IMR-90 (cell line): ENCODE data around the gene KCNT2. TPM values are rescaled to one million over a fixed set of nuclear protein-coding genes. Genes with fewer than 3 reads are reported as not detected.

ENCODE experiments used
- ATAC-seq: fragments of 200-7000 bp; cut with Tn5 transposase; 2 replicates; pipeline ENCODE4 v1.9.1; 2020; ENCODE audit warnings: low read depth, mild to moderate bottlenecking, moderate library complexity
- BruUV-seq: library from RNA; stranded (reverse); fragments of 400-500 nt; replicated peaks from 2 replicates; lab custom pipeline; 2021; lab: Mats Ljungman, UMichigan
- CTCF ChIA-PET: fragments of 300-600 bp; formaldehyde crosslinking; extraction: SDS; loops from one replicate; lab custom pipeline; 2021; ENCODE audit warnings: antibody characterized with exemption; lab: Yijun Ruan, JAX
- POLR2A ChIA-PET: fragments of 300-600 bp; sonication (Branson Sonifier 250); formaldehyde crosslinking; loops from one replicate; lab custom pipeline; 2022; ENCODE audit warnings: antibody characterized with exemption; ENCODE audit not compliant: unreplicated experiment; lab: Charles Lee
- DNase-seq: peaks from one replicate; pipeline ENCODE4 v3.0.0; 2013
- H2AFZ ChIP-seq: replicated peaks from 2 replicates; pipeline ENCODE3; 2013; ENCODE audit warnings: low read length, mild to moderate bottlenecking; ENCODE audit not compliant: poor library complexity
- H2AK5ac ChIP-seq: 2 replicates; pipeline ENCODE4 v1.6.1; 2013; ENCODE audit warnings: low read depth, low read length, inconsistent platforms
- H2AK9ac ChIP-seq: replicated peaks from 2 replicates; pipeline ENCODE3; 2013; ENCODE audit warnings: mild to moderate bottlenecking, low read depth, low read length, moderate library complexity; ENCODE audit not compliant: poor library complexity
- H2BK120ac ChIP-seq: 2 replicates; pipeline ENCODE4 v1.6.1; 2013; ENCODE audit warnings: low read depth, low read length, inconsistent platforms
- H2BK15ac ChIP-seq: 3 replicates; pipeline ENCODE4 v1.6.1; 2013; ENCODE audit warnings: low read depth, low read length, inconsistent platforms
- H2BK20ac ChIP-seq: 2 replicates; pipeline ENCODE4 v1.6.1; 2013; ENCODE audit warnings: low read depth, mild to moderate bottlenecking, inconsistent platforms, low read length, moderate library complexity
- H2BK5ac ChIP-seq: 2 replicates; pipeline ENCODE4 v1.6.1; 2013; ENCODE audit warnings: mild to moderate bottlenecking, low read depth, low read length, inconsistent platforms; ENCODE audit not compliant: poor library complexity, severe bottlenecking
- H3K14ac ChIP-seq: replicated peaks from 2 replicates; pipeline ENCODE4 v1.6.1; 2013; ENCODE audit warnings: low read depth, low read length, inconsistent platforms
- H3K18ac ChIP-seq: 2 replicates; pipeline ENCODE4 v1.6.1; 2013; ENCODE audit warnings: low read depth, low read length, control low read depth
- H3K23ac ChIP-seq: 2 replicates; pipeline ENCODE4 v1.6.1; 2013; ENCODE audit warnings: low read depth, low read length, inconsistent platforms
- H3K27ac ChIP-seq: 2 replicates; pipeline ENCODE4 v1.5.1; 2013; ENCODE audit warnings: mild to moderate bottlenecking, control low read depth, low read length; ENCODE audit not compliant: insufficient read depth
- H3K27me3 ChIP-seq: 2 replicates; pipeline ENCODE4 v1.6.1; 2013; ENCODE audit warnings: low read length; ENCODE audit not compliant: control insufficient read depth, insufficient read depth
- H3K36me3 ChIP-seq: 2 replicates; pipeline ENCODE4 v1.6.1; 2013; ENCODE audit warnings: low read length, mixed read lengths; ENCODE audit not compliant: control insufficient read depth, insufficient read depth
- H3K4ac ChIP-seq: 2 replicates; pipeline ENCODE4 v1.6.1; 2013; ENCODE audit warnings: low read depth, low read length, inconsistent platforms
- H3K4me1 ChIP-seq: 2 replicates; pipeline ENCODE4 v1.6.1; 2013; ENCODE audit warnings: low read length, mixed read lengths; ENCODE audit not compliant: control insufficient read depth, insufficient read depth
- H3K4me2 ChIP-seq: 2 replicates; pipeline ENCODE4 v1.6.1; 2013; ENCODE audit warnings: low read depth, mild to moderate bottlenecking, control low read depth, low read length, moderate library complexity
- H3K4me3 ChIP-seq: 2 replicates; pipeline ENCODE4 v1.5.1; 2013; ENCODE audit warnings: low read depth, mild to moderate bottlenecking, control low read depth, low read length, moderate library complexity; ENCODE audit not compliant: insufficient read depth
- H3K56ac ChIP-seq: 2 replicates; pipeline ENCODE4 v1.6.1; 2013; ENCODE audit warnings: low read length, inconsistent platforms; ENCODE audit not compliant: insufficient read depth; ENCODE audit errors: extremely low read depth
- H3K79me1 ChIP-seq, 2 experiments: 2 replicates each; pipeline ENCODE4 v1.6.1; 2013; ENCODE audit warnings: low read length in 2 of 2, inconsistent platforms in 1 of 2, low read depth in 1 of 2
- H3K9ac ChIP-seq: 2 replicates; pipeline ENCODE4 v1.6.1; 2013; ENCODE audit warnings: low read depth, low read length, control low read depth
- H3K9me1 ChIP-seq: 2 replicates; pipeline ENCODE4 v1.6.1; 2013; ENCODE audit warnings: low read length, inconsistent platforms; ENCODE audit not compliant: insufficient read depth
- H3K9me3 ChIP-seq: 2 replicates; pipeline ENCODE4 v1.6.1; 2013; ENCODE audit warnings: low read length; ENCODE audit not compliant: control insufficient read depth, insufficient read depth
- H4K20me1 ChIP-seq: 2 replicates; pipeline ENCODE4 v1.6.1; 2013; ENCODE audit warnings: low read length, inconsistent platforms; ENCODE audit not compliant: insufficient read depth
- H4K5ac ChIP-seq: 2 replicates; pipeline ENCODE4 v1.6.1; 2013; ENCODE audit warnings: mild to moderate bottlenecking, low read depth, low read length, control low read depth
- H4K8ac ChIP-seq, 2 experiments: 2 replicates each; pipeline ENCODE4 v1.6.1; 2013; ENCODE audit warnings: low read depth in 2 of 2, low read length in 2 of 2, control low read depth in 1 of 2, inconsistent platforms in 1 of 2
- H4K91ac ChIP-seq: 2 replicates; pipeline ENCODE4 v1.6.1; 2013; ENCODE audit warnings: low read depth, low read length, inconsistent platforms; ENCODE audit not compliant: insufficient read depth
- CHD1 ChIP-seq: IDR thresholded peaks from 2 replicates; pipeline ENCODE4 v1.6.1; 2012; ENCODE audit warnings: low read depth, low read length, improper control_type of control experiment
- CTCF ChIP-seq: conservative IDR thresholded peaks from 2 replicates; pipeline ENCODE4 v1.5.1; 2012; ENCODE audit warnings: mild to moderate bottlenecking, low read depth, low read length, improper control_type of control experiment
- FOS ChIP-seq: fragments of 150-350 bp; IDR thresholded peaks from 2 replicates; pipeline ENCODE4 v1.6.1; 2016; ENCODE audit warnings: low read depth, low read length
- MAFK ChIP-seq: IDR thresholded peaks from 2 replicates; pipeline ENCODE4 v1.6.1; 2012; ENCODE audit warnings: low read depth, low read length, improper control_type of control experiment
- MXI1 ChIP-seq: IDR thresholded peaks from 2 replicates; pipeline ENCODE4 v1.6.1; 2012; ENCODE audit warnings: low read depth, mild to moderate bottlenecking, low read length, moderate library complexity, borderline replicate concordance
- NFE2L2 ChIP-seq: fragments of 150-350 bp; IDR thresholded peaks from 2 replicates; pipeline ENCODE4 v1.6.1; 2016; ENCODE audit warnings: low read depth, mild to moderate bottlenecking, low read length
- POLR2A ChIP-seq: IDR thresholded peaks from 2 replicates; pipeline ENCODE4 v1.6.1; 2012; ENCODE audit warnings: mild to moderate bottlenecking, low read depth, low read length
- RCOR1 ChIP-seq: IDR thresholded peaks from 2 replicates; pipeline ENCODE4 v1.6.1; 2012; ENCODE audit warnings: mild to moderate bottlenecking, low read length, improper control_type of control experiment; ENCODE audit not compliant: insufficient replicate concordance
- SMC3 ChIP-seq: fragments of 150-350 bp; IDR thresholded peaks from 2 replicates; pipeline ENCODE4 v1.6.1; 2016; ENCODE audit warnings: low read depth, mild to moderate bottlenecking, antibody characterized with exemption, low read length, moderate library complexity
- WGBS, 2 experiments: methylation state at CpG; one replicate each; pipeline versions ENCODE4 v1.1.5 to v1.1.7; 2013; ENCODE audit warnings: missing lambda C conversion rate in 2 of 2; ENCODE audit not compliant: insufficient read length in 1 of 2; ENCODE audit errors: extremely low coverage in 2 of 2; 5-methylcytosine and 5-hydroxymethylcytosine counted together
- dilution Hi-C: fragments of 300-500 bp; cut with HindIII; formaldehyde crosslinking; loops from one replicate; pipeline ENCODE4 v1.14.3; 2018; ENCODE audit warnings: low sequenced_read_pairs; ENCODE audit not compliant: unreplicated experiment
- in situ Hi-C: fragments of 300-500 bp; cut with MboI; formaldehyde crosslinking; loops from 3 replicates; pipeline ENCODE4 v1.14.3; 2019; ENCODE audit warnings: low sequenced_read_pairs, inconsistent platforms, mixed read lengths
- intact Hi-C: fragments of 100-400 bp; cut with micrococcal nuclease; formaldehyde crosslinking; loops from 2 replicates; pipeline ENCODE4 v1.10.0; 2022
- polyA plus RNA-seq, 3 experiments: library from polyadenylated mRNA; depleted of rRNA; stranded (reverse); fragments of >200 nt; gene quantifications; 2 replicates each; pipeline ENCODE4 v1.2.3, GENCODE V29; 2012; ENCODE audit warnings: low replicate concordance in 1 of 3
- total RNA-seq: library from RNA; depleted of rRNA; stranded (reverse); fragments of >200 nt; gene quantifications from 2 replicates; pipeline ENCODE4 v1.2.3, GENCODE V29; 2012

KCNT2 gene
- total and polyA plus RNA-seq, 2 of the 4 experiments (the other 2 are of a cell fraction) = 0.22 to 0.72 TPM

GRCh38 chr1:196655071-196655470 is 46.8 kb upstream of the KCNT2 start:
- H3K9me3 ChIP-seq = no peaks in the 10 kb centered on the region
- H2BK20ac ChIP-seq = no peak overlapping the region
- 0 out of 2 replicates have a peak, but pooled peaks cover 2% of the 10 kb centered on the region for H3K4me1 ChIP-seq
- H2BK120ac ChIP-seq = no peak overlapping the region
- no peaks in the 10 kb centered on the region for H4K20me1 ChIP-seq
- H4K5ac ChIP-seq = no peak overlapping the region
- H3K79me1 ChIP-seq = no peaks in the 10 kb centered on the region; a peak in 1 of 4 replicates
- no peak overlapping the region for H3K23ac ChIP-seq
- no peak overlapping the region for H3K4ac ChIP-seq
- H3K14ac ChIP-seq = no peak overlapping the region
- ATAC-seq (no peak), DNase-seq (no peak)
- WGBS, 2 experiments = no CpG with 5 or more reads among the region's 3 CpGs
- H3K56ac ChIP-seq = no peak overlapping the region
- no peak overlapping the region for H3K18ac ChIP-seq
- no peak overlapping the region for H3K4me3 ChIP-seq
- in situ Hi-C loops (no loop called here), dilution Hi-C loops (loop anchor here (25.0 kb wide), 1 partner anchor 318 kb away; no protein-coding TSS in a partner anchor), intact Hi-C loops (no loop called here)
- no peak overlapping the region for H4K8ac ChIP-seq
- H3K9me1 ChIP-seq = no peaks in the 10 kb centered on the region; the same call in 1 of the 2 replicates
- ChIA-PET POLR2A (no interaction called here), CTCF (no interaction called here)
- no peak overlapping the region for H2AK5ac ChIP-seq
- H3K9ac ChIP-seq = no peak overlapping the region
- H3K4me2 ChIP-seq = no peak overlapping the region
- no peaks in the 10 kb centered on the region for H3K27me3 ChIP-seq
- H3K27ac ChIP-seq = no peak overlapping the region
- no peaks in the 10 kb centered on the region for H3K36me3 ChIP-seq
- no peak overlapping the region for H2BK5ac ChIP-seq
- no peak overlapping the region for H2BK15ac ChIP-seq
- no peak for TF ChIP-seq RCOR1
- no peak for TF ChIP-seq MAFK
- no peak for TF ChIP-seq CTCF
- no peak for TF ChIP-seq SMC3
- no peak for TF ChIP-seq FOS
- TF ChIP-seq POLR2A = no peak
- TF ChIP-seq MXI1 = no peak
- no peak for TF ChIP-seq CHD1
- no peak for TF ChIP-seq NFE2L2
- H4K91ac ChIP-seq = no peak overlapping the region
- no TSS peak for BruUV-seq
- H2AK9ac ChIP-seq = no peak overlapping the region
- no peak overlapping the region for H2AFZ ChIP-seq
